ENCODE measurements around the gene RBM39.
"Not testable (repeated sequence)": the region's sequence is repeated elsewhere in the genome, so short reads cannot be mapped to it uniquely, and the experiment has no call there.

Gene RBM39

DNA sequence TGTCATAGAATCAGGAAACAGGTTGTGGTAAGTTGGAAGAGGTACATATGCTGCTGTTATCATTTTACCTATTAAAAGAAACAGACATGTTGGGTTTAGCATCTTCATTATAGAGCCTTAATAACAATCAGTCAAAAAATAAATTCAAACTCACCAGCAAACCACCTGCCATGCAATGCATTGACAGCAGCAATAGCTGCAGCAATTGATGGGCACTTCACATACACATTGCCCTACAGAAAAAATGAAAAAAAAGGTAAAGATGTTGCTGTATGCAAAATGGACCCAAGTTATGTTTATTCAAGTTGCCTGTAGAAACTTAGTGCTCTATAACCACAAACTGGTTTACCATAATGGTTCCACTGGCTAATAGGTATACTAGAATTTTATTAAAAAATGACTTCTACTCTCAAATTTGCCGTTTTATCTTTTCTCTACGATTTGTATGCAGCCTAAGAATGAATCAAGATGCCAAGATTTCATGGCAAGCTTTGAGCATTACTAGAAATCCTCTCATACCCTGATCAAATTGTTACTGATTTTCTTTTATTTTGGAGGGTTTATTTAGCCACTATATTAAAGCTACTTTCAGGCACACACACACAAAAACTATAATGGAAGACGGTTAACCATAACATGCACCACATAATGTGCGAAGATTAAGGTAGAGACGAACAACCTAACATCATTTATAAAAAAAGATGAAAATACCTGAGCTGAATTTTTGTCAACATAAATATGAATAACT is 37.4 kb downstream of the RBM39 start:
- DNase-seq, result no peak

- no peak for DNase-seq
Observed at GRCh38 chr20:35702824-35703695, 39.0 kb downstream of the RBM39 start.

DNA sequence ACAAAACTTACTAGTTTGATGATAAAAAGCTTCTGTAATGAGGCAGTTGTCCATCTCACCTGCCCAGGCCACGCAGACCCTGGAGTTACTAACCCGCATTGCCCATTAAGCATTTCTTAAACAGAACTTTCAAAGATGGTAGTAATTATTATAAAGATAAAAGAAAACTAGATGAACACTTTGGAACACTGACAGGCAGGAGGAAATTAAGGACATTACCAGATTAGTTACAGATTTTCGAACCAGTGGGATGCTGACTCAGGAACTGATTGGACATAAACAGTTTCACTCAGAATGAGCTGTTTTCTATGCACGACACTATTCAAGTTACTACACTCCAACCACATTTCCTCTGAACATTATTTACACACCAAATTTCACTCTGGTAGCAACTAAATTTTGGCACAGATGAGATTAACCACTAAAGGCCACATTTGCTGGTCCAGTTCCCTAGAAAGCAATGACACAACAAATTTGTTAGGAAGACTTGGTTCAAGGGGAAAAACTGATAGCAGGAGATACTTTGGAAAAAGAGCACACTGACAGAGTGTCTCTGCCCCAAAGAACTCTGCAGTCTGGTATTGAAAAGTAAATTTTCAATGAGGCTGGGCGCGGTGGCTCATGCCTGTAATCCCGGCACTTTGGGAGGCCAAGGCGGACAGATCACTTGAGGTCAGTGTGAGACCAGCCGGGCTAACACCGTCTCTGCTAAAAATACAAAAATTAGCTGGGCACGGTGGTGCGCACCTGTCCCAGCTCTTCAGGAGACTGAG is 39.8 kb downstream of the RBM39 start:
- DNase-seq, result no peak

DNA sequence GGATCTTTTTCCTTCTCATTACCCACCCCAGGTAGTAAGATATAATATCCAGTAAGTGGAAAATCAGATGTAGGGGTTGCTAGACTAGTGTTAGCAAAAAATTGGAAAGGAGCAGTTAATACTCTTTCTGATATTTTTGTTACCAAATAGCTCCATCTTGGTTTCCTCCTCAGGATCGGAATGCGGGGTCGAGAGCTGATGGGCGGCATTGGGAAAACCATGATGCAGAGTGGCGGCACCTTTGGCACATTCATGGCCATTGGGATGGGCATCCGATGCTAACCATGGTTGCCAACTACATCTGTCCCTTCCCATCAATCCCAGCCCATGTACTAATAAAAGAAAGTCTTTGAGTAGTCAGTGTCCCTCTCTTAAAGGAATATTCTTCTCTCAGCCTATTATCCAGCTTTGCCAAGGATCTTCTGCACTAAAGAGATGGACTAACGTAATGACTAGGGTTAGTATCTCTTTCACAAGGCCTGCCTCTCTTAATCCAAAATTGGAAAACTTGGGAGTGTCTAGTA is 41.4 kb downstream of the RBM39 start:
- DNase-seq, result no peak

DNA sequence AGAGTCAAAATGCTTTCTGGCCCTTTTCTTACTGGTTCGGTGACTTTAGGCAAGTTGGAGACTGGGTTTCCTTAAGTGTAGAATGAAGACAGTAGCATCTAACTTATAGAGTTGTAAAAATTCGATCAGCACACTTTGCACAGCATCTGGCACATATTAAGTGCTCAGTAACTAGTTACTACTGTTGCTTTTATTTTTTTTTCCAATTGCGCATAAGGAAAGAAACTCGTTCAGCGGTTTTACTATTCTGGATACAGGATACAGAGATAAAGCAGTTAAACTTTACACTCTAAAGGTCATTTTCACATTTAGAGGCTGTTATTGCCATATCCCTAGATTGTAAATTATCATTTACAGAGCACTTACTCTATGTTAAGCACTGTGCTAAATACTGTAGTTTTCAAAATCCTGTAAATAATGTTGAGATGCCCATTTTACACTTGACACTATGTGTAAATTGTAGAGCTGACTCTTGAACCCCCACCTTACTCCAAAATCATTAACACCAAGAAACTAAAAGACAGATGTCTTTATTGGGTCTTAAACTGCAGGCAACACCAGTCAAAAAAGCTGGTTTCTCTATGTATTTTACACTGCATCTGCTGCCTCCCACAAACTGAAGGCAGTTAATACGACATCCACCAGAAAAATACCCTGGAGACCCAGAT is 42.0 kb downstream of the RBM39 start:
- no peak for DNase-seq

DNA sequence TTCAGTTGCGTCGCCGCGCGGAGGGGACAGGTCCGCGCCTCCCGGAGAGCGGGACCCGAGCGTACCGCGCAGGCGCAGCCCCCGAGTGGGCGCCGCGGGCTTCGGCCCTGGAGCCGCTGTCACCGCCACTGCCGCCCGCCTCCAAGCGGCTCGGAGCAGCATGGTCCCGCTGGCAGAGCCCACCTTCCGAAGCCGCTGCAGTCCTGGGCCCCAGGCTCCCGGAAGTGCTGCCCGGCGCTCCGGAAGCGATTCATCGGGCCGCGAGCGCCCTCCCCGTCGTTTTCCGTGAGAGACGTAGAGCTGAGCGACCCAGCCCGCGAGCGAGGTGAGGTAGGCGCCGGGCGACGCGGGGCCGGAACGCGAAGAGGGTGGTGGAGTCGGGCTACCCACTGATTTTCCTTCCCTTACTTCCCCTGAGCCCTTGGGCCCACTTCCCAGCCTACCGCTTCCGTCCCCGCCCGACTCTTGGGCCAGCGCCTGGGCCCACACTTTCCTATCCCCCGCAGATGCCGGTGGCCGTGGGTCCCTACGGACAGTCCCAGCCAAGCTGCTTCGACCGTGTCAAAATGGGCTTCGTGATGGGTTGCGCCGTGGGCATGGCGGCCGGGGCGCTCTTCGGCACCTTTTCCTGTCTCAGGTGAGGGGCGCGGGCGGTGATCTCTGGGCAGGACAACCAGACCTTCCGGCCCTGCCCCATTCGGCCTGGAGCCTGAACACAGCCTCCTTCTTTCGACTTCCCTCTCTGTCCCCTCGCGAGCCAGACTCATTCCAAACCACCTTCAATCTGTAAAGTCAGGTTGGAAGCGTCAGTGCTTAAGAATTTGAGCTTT is 42.7 kb downstream of the RBM39 start, which contains the start of the genes NFS1 and ROMO1:
TSS of gene NFS1 (minus strand) at position 226 of the 830 bp plus-strand sequence. CDS start at position 162, 64 bp downstream.
TSS of gene ROMO1 (plus strand) at position 279 of the 830 bp plus-strand sequence. CDS start at position 507, 228 bp downstream.
- peak; percentile 87 for DNase-seq

GRCh38 chr20:35698298-35699126 is 43.5 kb downstream of the RBM39 start:
- DNase-seq, result no peak

DNA sequence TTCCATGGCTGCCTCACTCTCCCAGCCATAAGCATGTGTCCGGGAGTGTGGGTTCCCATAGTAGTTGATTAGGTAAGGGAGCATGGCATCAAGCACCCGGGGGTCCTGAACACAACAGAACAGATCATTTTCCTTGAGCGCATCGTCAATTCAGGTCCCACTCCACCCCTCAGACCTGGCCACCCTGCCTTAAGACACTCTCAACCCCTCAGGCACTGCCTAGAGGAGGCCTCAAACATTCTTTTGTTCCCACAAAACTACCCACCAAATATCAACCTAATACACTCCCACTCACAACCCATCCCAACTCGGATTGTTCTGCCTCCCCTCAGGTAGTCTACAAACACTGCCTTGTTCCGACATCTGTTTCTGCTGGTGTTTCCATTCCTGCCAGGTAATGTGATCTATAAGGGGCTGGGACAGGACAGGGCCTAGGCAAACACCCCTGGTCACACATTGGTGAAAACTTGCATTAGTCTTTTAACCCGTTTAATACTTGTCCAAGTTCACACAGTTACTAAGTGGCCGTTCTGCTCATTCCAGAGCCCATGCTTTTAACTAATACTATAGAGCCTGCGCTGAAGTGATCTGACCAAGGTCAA is 44.3 kb downstream of the RBM39 start:
- no peak for DNase-seq

- no peak for DNase-seq
Observed at GRCh38 chr20:35695978-35696377, 46.1 kb downstream of the RBM39 start.

- DNase-seq, result no peak
Observed at GRCh38 chr20:35695245-35695749, 46.8 kb downstream of the RBM39 start.

- no peak for DNase-seq
Observed at GRCh38 chr20:35690265-35690664, 51.8 kb downstream of the RBM39 start.

GRCh38 chr20:35686872-35687271 is 55.2 kb downstream of the RBM39 start:
- not testable (repeated sequence) for DNase-seq

DNA sequence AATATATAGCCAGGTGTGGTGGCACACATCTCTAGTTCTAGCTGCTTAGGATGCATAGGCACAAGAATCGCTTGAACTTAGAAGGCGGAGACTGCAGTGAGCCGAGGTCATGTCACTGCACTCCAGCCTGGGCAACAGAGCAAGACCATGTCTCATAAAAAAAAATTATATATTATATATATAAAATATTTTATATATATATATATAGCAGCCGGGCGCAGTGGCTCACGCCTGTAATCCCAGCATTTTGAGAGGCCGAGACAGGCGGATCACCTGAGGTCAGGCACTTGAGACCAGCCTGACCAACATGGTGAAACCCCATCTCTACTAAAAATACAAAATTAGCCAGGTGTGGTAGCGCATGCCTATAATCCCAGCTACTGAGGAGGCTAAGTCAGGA is 56.7 kb downstream of the RBM39 start:
- DNase-seq, result not testable (repeated sequence)

- no peak for DNase-seq
Observed at GRCh38 chr20:35681960-35682359, 60.1 kb downstream of the RBM39 start.

DNA sequence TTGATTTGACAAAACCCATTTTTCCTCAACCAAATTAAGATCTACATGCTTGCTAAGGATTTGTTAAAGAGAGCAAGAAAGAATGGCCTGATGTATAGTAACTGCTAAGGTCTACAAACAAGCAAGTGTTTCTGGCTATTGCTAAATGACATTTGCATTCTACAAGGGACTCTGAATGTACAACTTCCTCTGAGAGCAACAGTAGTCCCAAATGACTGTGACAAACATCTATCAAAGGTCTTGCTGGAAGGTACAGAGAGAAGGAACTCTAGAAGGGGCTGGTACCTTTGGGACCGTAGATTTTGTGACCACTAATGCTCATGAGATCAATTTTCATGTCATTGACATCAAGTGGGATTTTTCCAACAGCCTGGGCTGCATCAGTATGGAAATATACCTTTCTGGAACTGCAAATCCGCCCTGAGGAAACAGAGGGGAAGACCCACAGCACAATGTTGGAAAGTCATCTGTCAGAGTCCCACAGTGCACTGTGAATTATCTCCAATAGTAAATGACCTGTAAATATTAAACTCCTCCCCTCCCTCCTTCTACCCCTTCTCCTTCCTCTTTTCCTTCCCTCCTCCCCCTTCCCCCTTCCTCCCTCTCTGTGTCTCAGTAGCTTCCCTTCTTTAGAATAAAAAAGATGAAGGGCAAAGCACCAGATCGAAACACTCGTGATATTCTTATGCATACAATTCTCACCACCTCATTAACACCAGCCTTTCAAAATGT is 61.4 kb downstream of the RBM39 start:
- no peak for DNase-seq

GRCh38 chr20:35674921-35675320 is 67.1 kb downstream of the RBM39 start:
- DNase-seq, result no peak

DNA sequence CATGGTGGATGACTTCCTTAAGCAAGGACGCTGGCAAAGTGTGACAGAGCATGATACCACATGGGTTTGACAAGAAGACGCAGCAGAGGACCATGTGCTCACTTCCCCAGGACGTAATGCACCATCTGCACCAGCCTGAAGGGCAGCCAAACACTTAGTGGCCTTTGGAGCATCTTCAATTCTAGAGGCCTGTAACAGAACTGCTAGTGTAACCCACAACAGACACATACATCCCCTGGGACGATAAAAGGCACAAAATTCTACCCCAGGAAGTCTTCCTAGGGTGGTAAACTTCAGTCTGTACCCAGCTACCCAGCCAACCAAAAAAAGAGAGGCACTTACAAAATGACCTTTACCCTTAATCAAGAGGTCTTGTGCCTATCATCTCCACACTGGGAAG is 68.2 kb downstream of the RBM39 start:
- DNase-seq, result no peak

DNA sequence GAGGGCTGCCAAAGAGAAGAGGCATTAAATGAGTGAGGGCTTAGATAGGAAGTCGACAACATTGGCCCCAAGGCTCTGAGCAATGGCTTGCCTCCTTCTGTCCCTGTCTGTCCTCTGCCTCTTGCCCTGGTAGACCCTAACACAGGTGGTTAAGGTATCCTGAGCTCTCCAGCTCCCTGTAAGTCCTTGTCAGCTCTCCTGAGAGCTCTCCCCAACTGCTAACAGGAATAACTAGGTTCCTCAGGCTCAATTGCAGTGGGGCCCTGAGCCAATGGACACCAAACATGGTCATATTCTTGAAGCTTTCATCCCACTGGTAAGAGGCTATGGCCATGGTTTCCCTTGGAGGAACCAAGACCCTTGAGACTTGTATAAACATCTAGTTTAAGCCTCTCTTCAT is 72.4 kb downstream of the RBM39 start:
- no peak for DNase-seq

GRCh38 chr20:35669221-35669620 is 72.8 kb downstream of the RBM39 start:
- DNase-seq, result no peak

Data from CD4-positive, alpha-beta T cell treated with Interleukin-15 for 1 hour (primary cell).